ENCODE results near the gene MTAP. TPM values are rescaled to one million over a fixed set of nuclear protein-coding genes. Genes with fewer than 3 reads are reported as not detected.

The MTAP gene
- total and polyA plus RNA-seq, 2 of the 13 experiments (the other 11 are each of a cell fraction or from before 2014, with no cell fraction given) = 16.7 to 51.2 TPM

DNA sequence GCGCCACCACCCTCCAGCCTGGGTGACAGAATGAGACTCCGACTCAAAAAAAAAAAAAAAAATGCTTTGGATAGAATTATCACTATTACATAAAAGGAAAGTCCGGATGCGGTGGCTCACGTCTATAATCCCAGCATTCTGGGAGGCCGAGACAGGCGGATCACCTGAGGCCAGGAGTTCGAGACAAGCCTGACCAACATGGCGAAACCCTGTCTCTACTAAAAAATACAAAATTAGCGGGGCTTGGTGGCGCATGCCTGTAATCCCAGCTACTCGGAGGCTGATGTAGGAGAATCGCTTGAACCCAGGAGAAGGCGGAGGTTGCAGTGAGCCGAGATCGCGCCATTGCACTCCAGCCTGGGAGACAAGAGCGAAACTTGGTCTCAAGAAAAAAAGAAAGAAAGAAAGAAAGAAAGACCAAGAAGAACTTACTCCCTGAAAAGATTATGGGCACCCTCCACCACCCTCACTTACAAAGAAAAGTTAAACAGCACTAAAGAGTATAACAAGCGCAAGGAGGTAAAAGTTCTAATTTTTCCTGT is 174.0 kb downstream of the MTAP start:
- in situ Hi-C loops (cut with HindIII; ENCODE audit: extremely low pct_ligation_motif_present, low pct_unique_long_range_greater_than_20kb) (no loop called here), intact Hi-C loops (cut with micrococcal nuclease; ENCODE audit: unreplicated experiment) (no loop called here)
- BruUV-seq (replicated peaks) = no TSS peak
- Histone ChIP-seq H3K27ac (ENCODE audit: extremely low read length, insufficient read depth, low read length) (no peak overlapping the region), H3K36me3 (replicated peaks in 1 of 2; ENCODE audit: control insufficient read depth in 1 of 2, insufficient read depth in 2 of 2, low read length in 2 of 2) (no peaks in the 10 kb centered on the region), H3K27me3 (ENCODE audit: control insufficient read depth in 1 of 2, insufficient read depth in 2 of 2, low read length in 2 of 2) (peaks cover 0 to 23% of the 10 kb centered on the region in 2 experiments; a peak in 2 of 5 replicates), H3K79me2 (ENCODE audit: insufficient read depth, low read length) (no peaks in the 10 kb centered on the region), H3K4me3 (replicated peaks in 1 of 3; ENCODE audit: insufficient read depth in 1 of 3, low read depth in 2 of 3, low read length in 3 of 3) (no peak overlapping the region), H3K4me2 (ENCODE audit: low read depth, low read length) (no peak overlapping the region), H4K20me1 (ENCODE audit: insufficient read depth, low read length) (no peaks in the 10 kb centered on the region), H2AFZ (ENCODE audit: low read length) (no peak overlapping the region), H3K9ac (ENCODE audit: insufficient read depth, low read depth, low read length) (no peak overlapping the region), H3K9me3 (ENCODE audit: low read length) (no peaks in the 10 kb centered on the region), H3K4me1 (ENCODE audit: insufficient read depth, low read length) (peaks cover 6% of the 10 kb centered on the region)
- ChIA-PET POLR2A (no interaction called here), CTCF (ENCODE audit: low intra/inter-chr PET ratio, low total read pairs) (no interaction called here)
- 87% methylated on average over 19 of the region's 19 CpGs for WGBS (ENCODE audit: low lambda C conversion rate)
- ATAC-seq = no peak
- TF ChIP-seq ZNF556 (CRISPR knock-in tag; IDR thresholded peaks at IDR 0.05; ENCODE audit: borderline replicate concordance) = no peak
- TF ChIP-seq MAZ (IDR thresholded peaks at IDR 0.05; ENCODE audit: borderline replicate concordance, low read depth, low read length) = no peak
- no peak for TF ChIP-seq MAZ (CRISPR knock-in tag; IDR thresholded peaks at IDR 0.05; ENCODE audit: low read depth)
- no peak for TF ChIP-seq GATAD1 (CRISPR knock-in tag; IDR thresholded peaks at IDR 0.05)
- TF ChIP-seq, protein P1, sequence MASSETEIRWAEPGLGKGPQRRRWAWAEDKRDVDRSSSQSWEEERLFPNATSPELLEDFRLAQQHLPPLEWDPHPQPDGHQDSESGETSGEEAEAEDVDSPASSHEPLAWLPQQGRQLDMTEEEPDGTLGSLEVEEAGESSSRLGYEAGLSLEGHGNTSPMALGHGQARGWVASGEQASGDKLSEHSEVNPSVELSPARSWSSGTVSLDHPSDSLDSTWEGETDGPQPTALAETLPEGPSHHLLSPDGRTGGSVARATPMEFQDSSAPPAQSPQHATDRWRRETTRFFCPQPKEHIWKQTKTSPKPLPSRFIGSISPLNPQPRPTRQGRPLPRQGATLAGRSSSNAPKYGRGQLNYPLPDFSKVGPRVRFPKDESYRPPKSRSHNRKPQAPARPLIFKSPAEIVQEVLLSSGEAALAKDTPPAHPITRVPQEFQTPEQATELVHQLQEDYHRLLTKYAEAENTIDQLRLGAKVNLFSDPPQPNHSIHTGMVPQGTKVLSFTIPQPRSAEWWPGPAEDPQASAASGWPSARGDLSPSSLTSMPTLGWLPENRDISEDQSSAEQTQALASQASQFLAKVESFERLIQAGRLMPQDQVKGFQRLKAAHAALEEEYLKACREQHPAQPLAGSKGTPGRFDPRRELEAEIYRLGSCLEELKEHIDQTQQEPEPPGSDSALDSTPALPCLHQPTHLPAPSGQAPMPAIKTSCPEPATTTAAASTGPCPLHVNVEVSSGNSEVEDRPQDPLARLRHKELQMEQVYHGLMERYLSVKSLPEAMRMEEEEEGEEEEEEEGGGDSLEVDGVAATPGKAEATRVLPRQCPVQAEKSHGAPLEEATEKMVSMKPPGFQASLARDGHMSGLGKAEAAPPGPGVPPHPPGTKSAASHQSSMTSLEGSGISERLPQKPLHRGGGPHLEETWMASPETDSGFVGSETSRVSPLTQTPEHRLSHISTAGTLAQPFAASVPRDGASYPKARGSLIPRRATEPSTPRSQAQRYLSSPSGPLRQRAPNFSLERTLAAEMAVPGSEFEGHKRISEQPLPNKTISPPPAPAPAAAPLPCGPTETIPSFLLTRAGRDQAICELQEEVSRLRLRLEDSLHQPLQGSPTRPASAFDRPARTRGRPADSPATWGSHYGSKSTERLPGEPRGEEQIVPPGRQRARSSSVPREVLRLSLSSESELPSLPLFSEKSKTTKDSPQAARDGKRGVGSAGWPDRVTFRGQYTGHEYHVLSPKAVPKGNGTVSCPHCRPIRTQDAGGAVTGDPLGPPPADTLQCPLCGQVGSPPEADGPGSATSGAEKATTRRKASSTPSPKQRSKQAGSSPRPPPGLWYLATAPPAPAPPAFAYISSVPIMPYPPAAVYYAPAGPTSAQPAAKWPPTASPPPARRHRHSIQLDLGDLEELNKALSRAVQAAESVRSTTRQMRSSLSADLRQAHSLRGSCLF (CRISPR knock-in tag; IDR thresholded peaks at IDR 0.05; ENCODE audit: borderline replicate concordance) = no peak
- no peak for TF ChIP-seq TCF12 (IDR thresholded peaks at IDR 0.05)
- no peak for TF ChIP-seq TCF12 (CRISPR knock-in tag; IDR thresholded peaks at IDR 0.05)
- no peak for DNase-seq (ENCODE audit: low spot score)
- FAIRE-seq = no peak
